Measurements from ENCODE around the gene ZNF784.

ZNF784 gene

GRCh38 chr19:55603115-55603514 is 21.3 kb downstream of the ZNF784 start:
- ChIA-PET POLR2A (no interaction called here), CTCF (no interaction called here)
- TF ChIP-seq CTCF (IDR thresholded peaks at IDR 0.05; ENCODE audit: insufficient read depth, low read length, missing control alignments), result no peak
- DNase-seq (ENCODE audit: low read depth, low spot score), result no peak
- H3K4me3 ChIP-seq (ENCODE audit: low read depth, low read length), result no peak overlapping the region

GRCh38 chr19:55602104-55603001 is 22.0 kb downstream of the ZNF784 start:
- TF ChIP-seq CTCF (IDR thresholded peaks at IDR 0.05; ENCODE audit: insufficient read depth, low read length, missing control alignments), result no peak
- no peak overlapping the region for H3K4me3 ChIP-seq (ENCODE audit: low read depth, low read length)
- no peak for DNase-seq (ENCODE audit: low read depth, low spot score)
- ChIA-PET CTCF (no interaction called here), POLR2A (no interaction called here)

GRCh38 chr19:55601084-55601483 is 23.3 kb downstream of the ZNF784 start:
- ChIA-PET CTCF (interaction anchor here (0.8 to 2.9 kb wide), 2 partner anchors 85 to 133 kb away, joined by 3 to 15 read pairs; no protein-coding TSS in a partner anchor), POLR2A (no interaction called here)
- no peak for DNase-seq (ENCODE audit: low read depth, low spot score)
- no peak for TF ChIP-seq CTCF (IDR thresholded peaks at IDR 0.05; ENCODE audit: insufficient read depth, low read length, missing control alignments)
- peak overlapping the region; percentile 87 for H3K4me3 ChIP-seq (ENCODE audit: low read depth, low read length)

- DNase-seq (ENCODE audit: low read depth, low spot score), result no peak
- ChIA-PET CTCF (interaction anchor here (2.9 kb wide), 1 partner anchor 85 kb away, joined by 15 read pairs; no protein-coding TSS in a partner anchor), POLR2A (no interaction called here)
- H3K4me3 ChIP-seq (ENCODE audit: low read depth, low read length), result peak overlapping the region; percentile 87
- no peak for TF ChIP-seq CTCF (IDR thresholded peaks at IDR 0.05; ENCODE audit: insufficient read depth, low read length, missing control alignments)
These were observed 23.7 kb downstream of the ZNF784 start for GRCh38 chr19:55600662-55601028.

GRCh38 chr19:55599842-55600661 is 24.3 kb downstream of the ZNF784 start, which contains the start of gene ZNF524:
TSS of gene ZNF524 (plus strand) at chr19:55600288. CDS start at chr19:55602113, 1,825 bp downstream.
- no peak for DNase-seq (ENCODE audit: low read depth, low spot score)
- CTCF ChIA-PET, result interaction anchor here (2.9 kb wide), 1 partner anchor 84 kb away, joined by 15 read pairs; no protein-coding TSS in a partner anchor
- no peak for TF ChIP-seq CTCF (IDR thresholded peaks at IDR 0.05; ENCODE audit: insufficient read depth, low read length, missing control alignments)
- POLR2A ChIA-PET, result interaction anchor here (0.7 to 1.6 kb wide), 9 partner anchors 14 to 211 kb away, joined by 3 to 6 read pairs (median 4); partner anchors contain the start of genes UBE2S and ZNF784
- H3K4me3 ChIP-seq (ENCODE audit: low read depth, low read length), result peak within 1 kb of the TSS; percentile 87
